ENCODE measurements around the gene DNAH3. TPM values are rescaled to one million over a fixed set of nuclear protein-coding genes. Genes with fewer than 3 reads are reported as not detected.
"Not testable (repeated sequence)": the region's sequence is repeated elsewhere in the genome, so short reads cannot be mapped to it uniquely, and the experiment has no call there.

DNAH3 gene
- total RNA-seq, 1 donor from 2014 or later, result not detected

DNA sequence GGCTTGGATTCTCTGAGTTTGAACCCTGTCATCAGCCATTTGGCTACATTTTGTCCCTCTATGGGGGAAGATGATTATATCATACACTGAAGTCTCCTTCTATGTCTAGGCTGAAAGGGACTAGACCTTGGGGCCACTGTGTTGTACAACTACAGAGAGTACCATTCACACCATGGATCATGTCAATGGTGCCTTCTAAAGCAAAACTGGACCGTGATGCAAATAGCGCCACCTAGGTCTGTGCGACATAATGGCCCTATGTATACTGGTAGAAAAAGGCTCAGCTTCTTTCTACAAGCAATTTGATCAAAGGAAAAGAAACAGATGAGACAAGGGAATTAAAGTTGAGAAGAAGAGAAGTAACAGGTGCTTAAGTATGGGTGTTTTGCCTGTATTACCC lies 149.4 kb downstream of the DNAH3 start:
- H3K4me1 Mint-ChIP-seq (ENCODE audit: unreplicated experiment), result no peaks in the 10 kb centered on the region
- no peak overlapping the region for H3K27ac Mint-ChIP-seq (ENCODE audit: unreplicated experiment)
- TF ChIP-seq, protein P1, sequence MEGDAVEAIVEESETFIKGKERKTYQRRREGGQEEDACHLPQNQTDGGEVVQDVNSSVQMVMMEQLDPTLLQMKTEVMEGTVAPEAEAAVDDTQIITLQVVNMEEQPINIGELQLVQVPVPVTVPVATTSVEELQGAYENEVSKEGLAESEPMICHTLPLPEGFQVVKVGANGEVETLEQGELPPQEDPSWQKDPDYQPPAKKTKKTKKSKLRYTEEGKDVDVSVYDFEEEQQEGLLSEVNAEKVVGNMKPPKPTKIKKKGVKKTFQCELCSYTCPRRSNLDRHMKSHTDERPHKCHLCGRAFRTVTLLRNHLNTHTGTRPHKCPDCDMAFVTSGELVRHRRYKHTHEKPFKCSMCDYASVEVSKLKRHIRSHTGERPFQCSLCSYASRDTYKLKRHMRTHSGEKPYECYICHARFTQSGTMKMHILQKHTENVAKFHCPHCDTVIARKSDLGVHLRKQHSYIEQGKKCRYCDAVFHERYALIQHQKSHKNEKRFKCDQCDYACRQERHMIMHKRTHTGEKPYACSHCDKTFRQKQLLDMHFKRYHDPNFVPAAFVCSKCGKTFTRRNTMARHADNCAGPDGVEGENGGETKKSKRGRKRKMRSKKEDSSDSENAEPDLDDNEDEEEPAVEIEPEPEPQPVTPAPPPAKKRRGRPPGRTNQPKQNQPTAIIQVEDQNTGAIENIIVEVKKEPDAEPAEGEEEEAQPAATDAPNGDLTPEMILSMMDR (IDR thresholded peaks at IDR 0.05), result peak; percentile 42
- H3K36me3 Mint-ChIP-seq (ENCODE audit: unreplicated experiment), result no peaks in the 10 kb centered on the region
- no peak overlapping the region for H3K4me3 Mint-ChIP-seq (ENCODE audit: unreplicated experiment)
- DNase-seq (ENCODE audit: extremely low spot score, unreplicated experiment), result no peak
- H3K9me3 Mint-ChIP-seq (ENCODE audit: unreplicated experiment), result no peaks in the 10 kb centered on the region
- H3K27me3 Mint-ChIP-seq (ENCODE audit: unreplicated experiment), result peaks cover 22% of the 10 kb centered on the region

DNA sequence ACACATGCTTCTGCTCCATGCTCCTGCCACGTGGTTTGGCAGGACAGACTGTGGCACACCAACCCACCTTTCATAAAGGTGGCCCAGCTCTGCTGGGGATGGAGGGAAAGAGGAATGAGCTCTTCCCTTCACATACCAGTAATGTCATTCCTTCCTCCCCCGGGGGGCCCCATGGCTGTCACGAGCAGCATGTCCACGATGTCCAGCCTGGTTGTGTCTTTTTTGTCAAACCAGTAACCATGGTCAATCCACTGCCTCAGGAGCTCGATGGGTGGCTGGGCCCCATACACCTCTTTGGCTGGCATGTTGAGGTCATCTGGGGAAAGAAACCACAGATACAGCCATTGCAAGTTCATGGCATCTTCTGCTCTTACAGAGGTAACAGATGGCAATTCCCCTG lies 153.5 kb downstream of the DNAH3 start:
- H3K36me3 Mint-ChIP-seq (ENCODE audit: unreplicated experiment), result no peaks in the 10 kb centered on the region
- peak; percentile 63 for DNase-seq (ENCODE audit: extremely low spot score, unreplicated experiment)
- no peak overlapping the region for H3K4me3 Mint-ChIP-seq (ENCODE audit: unreplicated experiment)
- H3K9me3 Mint-ChIP-seq (ENCODE audit: unreplicated experiment), result no peaks in the 10 kb centered on the region
- H3K27ac Mint-ChIP-seq (ENCODE audit: unreplicated experiment), result no peak overlapping the region
- TF ChIP-seq, protein P1 (IDR thresholded peaks at IDR 0.05), result no peak
- peaks cover 31% of the 10 kb centered on the region for H3K27me3 Mint-ChIP-seq (ENCODE audit: unreplicated experiment)
- no peaks in the 10 kb centered on the region for H3K4me1 Mint-ChIP-seq (ENCODE audit: unreplicated experiment)

GRCh38 chr16:20995711-20996110 lies 154.9 kb downstream of the DNAH3 start:
- no peak overlapping the region for H3K4me3 Mint-ChIP-seq (ENCODE audit: unreplicated experiment)
- TF ChIP-seq, protein P1 (IDR thresholded peaks at IDR 0.05), result no peak
- DNase-seq (ENCODE audit: extremely low spot score, unreplicated experiment), result peak; percentile 62
- peaks cover 23% of the 10 kb centered on the region for H3K27me3 Mint-ChIP-seq (ENCODE audit: unreplicated experiment)
- H3K9me3 Mint-ChIP-seq (ENCODE audit: unreplicated experiment), result no peaks in the 10 kb centered on the region
- H3K4me1 Mint-ChIP-seq (ENCODE audit: unreplicated experiment), result no peaks in the 10 kb centered on the region
- H3K36me3 Mint-ChIP-seq (ENCODE audit: unreplicated experiment), result no peaks in the 10 kb centered on the region
- no peak overlapping the region for H3K27ac Mint-ChIP-seq (ENCODE audit: unreplicated experiment)

DNA sequence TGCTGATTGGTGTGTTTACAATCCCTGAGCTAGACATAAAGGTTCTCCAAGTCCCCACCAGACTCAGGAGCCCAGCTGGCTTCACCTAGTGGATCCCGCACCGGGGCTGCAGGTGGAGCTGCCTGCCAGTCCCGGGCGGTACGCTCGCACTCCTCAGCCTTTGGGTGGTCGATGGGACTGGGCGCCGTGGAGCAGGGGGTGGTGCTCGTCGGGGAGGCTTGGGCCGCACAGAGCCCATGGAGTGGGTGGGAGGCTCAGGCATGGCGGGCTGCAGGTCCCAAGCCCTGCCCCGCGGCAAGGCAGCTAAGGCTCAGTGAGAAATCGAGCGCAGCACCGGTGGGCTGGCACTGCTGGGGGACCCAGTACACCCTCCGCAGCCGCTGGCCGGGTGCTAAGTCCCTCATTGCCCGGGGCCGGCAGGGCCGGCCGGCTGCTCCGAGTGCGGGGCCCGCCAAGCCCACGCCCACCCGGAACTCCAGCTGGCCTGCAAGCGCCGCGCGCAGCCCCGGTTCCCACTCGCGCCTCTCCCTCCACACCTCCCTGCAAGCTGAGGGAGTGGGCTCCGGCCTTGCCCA lies 161.1 kb downstream of the DNAH3 start:
- H3K27me3 Mint-ChIP-seq (ENCODE audit: unreplicated experiment); H3K4me1 Mint-ChIP-seq (ENCODE audit: unreplicated experiment); H3K9me3 Mint-ChIP-seq (ENCODE audit: unreplicated experiment); H3K36me3 Mint-ChIP-seq (ENCODE audit: unreplicated experiment); DNase-seq (ENCODE audit: extremely low spot score, unreplicated experiment); H3K27ac Mint-ChIP-seq (ENCODE audit: unreplicated experiment); H3K4me3 Mint-ChIP-seq (ENCODE audit: unreplicated experiment): not testable (repeated sequence)

DNA sequence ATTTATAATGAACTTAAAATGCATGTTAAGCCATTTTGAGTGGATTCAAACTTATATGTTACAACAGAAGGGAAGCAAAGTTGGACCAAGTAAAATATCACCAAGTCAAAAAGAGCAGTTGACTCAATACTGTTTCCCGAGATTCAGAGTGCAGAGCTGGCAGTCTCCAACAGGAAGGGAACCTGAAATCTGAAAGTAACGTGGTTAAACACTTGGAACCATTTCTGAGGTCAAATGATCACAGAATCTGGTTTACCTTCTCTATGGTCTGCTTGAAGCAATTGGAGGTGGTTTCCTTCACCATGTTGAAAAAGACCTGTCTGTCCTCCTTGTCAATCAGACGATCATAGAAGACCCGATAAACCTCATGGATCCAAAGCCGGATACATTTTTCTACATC lies 163.6 kb downstream of the DNAH3 start:
- no peak for DNase-seq (ENCODE audit: extremely low spot score, unreplicated experiment)
- no peaks in the 10 kb centered on the region for H3K9me3 Mint-ChIP-seq (ENCODE audit: unreplicated experiment)
- H3K4me3 Mint-ChIP-seq (ENCODE audit: unreplicated experiment), result no peak overlapping the region
- H3K4me1 Mint-ChIP-seq (ENCODE audit: unreplicated experiment), result no peaks in the 10 kb centered on the region
- TF ChIP-seq, protein P1 (IDR thresholded peaks at IDR 0.05), result no peak
- no peak overlapping the region for H3K27ac Mint-ChIP-seq (ENCODE audit: unreplicated experiment)
- no peaks in the 10 kb centered on the region for H3K27me3 Mint-ChIP-seq (ENCODE audit: unreplicated experiment)
- H3K36me3 Mint-ChIP-seq (ENCODE audit: unreplicated experiment), result no peaks in the 10 kb centered on the region

GRCh38 chr16:20984019-20984418 lies 166.6 kb downstream of the DNAH3 start:
- Mint-ChIP-seq H3K4me1 (ENCODE audit: unreplicated experiment) (no peaks in the 10 kb centered on the region), H3K27ac (ENCODE audit: unreplicated experiment) (no peak overlapping the region), H3K36me3 (ENCODE audit: unreplicated experiment) (no peaks in the 10 kb centered on the region), H3K9me3 (ENCODE audit: unreplicated experiment) (no peaks in the 10 kb centered on the region), H3K4me3 (ENCODE audit: unreplicated experiment) (no peak overlapping the region), H3K27me3 (ENCODE audit: unreplicated experiment) (no peaks in the 10 kb centered on the region)
- DNase-seq (ENCODE audit: extremely low spot score, unreplicated experiment), result no peak
- TF ChIP-seq, protein P1 (IDR thresholded peaks at IDR 0.05), result no peak
